Astrocyte (in vitro differentiated cells and primary cell): ENCODE measurements around the gene NISCH. TPM values are rescaled to one million over a fixed set of nuclear protein-coding genes. Genes with fewer than 3 reads are reported as not detected.
A peak's percentile ranks its signal among the peaks of the same experiment; 100 is the strongest.

Experiments used
- DNase-seq: peaks from one replicate; pipeline ENCODE4 v3.0.0-alpha.2; 2010; ENCODE audit warnings: low read depth
- FAIRE-seq: peaks from 2 replicates; lab custom pipeline; 2011; peaks lifted over from hg19 to GRCh38; lab: Jason Lieb, UNC
- H2AFZ ChIP-seq: 2 replicates; pipeline ENCODE4 v1.6.0; 2012; ENCODE audit warnings: low read depth, low read length, inconsistent platforms
- H3K27ac ChIP-seq: 2 replicates; pipeline ENCODE4 v1.5.1; 2011; ENCODE audit warnings: low read depth, low read length, inconsistent platforms
- H3K27me3 ChIP-seq: 2 replicates; pipeline ENCODE4 v1.6.0; 2011; ENCODE audit warnings: low read length, inconsistent platforms; ENCODE audit not compliant: insufficient read depth
- H3K36me3 ChIP-seq: 2 replicates; pipeline ENCODE4 v1.5.1; 2011; ENCODE audit warnings: low read length, inconsistent platforms; ENCODE audit not compliant: insufficient read depth
- H3K4me1 ChIP-seq: 2 replicates; pipeline ENCODE4 v1.5.1; 2011; ENCODE audit warnings: low read length, inconsistent platforms; ENCODE audit not compliant: insufficient read depth
- H3K4me2 ChIP-seq: 2 replicates; pipeline ENCODE4 v1.6.0; 2012; ENCODE audit warnings: low read length, inconsistent platforms
- H3K4me3 ChIP-seq: 2 replicates; pipeline ENCODE4 v1.5.1; 2011; ENCODE audit warnings: low read depth, mild to moderate bottlenecking, low read length, inconsistent platforms; ENCODE audit not compliant: insufficient read depth
- H3K79me2 ChIP-seq: 2 replicates; pipeline ENCODE4 v1.6.0; 2012; ENCODE audit warnings: mild to moderate bottlenecking, low read length, inconsistent platforms; ENCODE audit not compliant: insufficient read depth
- H3K9ac ChIP-seq: 2 replicates; pipeline ENCODE4 v1.6.0; 2012; ENCODE audit warnings: mild to moderate bottlenecking, low read length, inconsistent platforms
- H3K9me3 ChIP-seq: 2 replicates; pipeline ENCODE4 v1.5.1; 2012; ENCODE audit warnings: low read depth, mild to moderate bottlenecking, low read length, inconsistent platforms; ENCODE audit not compliant: insufficient read depth
- H4K20me1 ChIP-seq: 2 replicates; pipeline ENCODE4 v1.6.0; 2012; ENCODE audit warnings: low read length, inconsistent platforms; ENCODE audit not compliant: insufficient read depth
- H3K27ac Mint-ChIP-seq: one replicate; pipeline ENCODE4 v1.8.0; 2021; ENCODE audit warnings: mild to moderate bottlenecking, mixed read lengths; ENCODE audit not compliant: unreplicated experiment
- H3K27me3 Mint-ChIP-seq: one replicate; pipeline ENCODE4 v1.8.0; 2021; ENCODE audit warnings: low read depth, mixed read lengths; ENCODE audit not compliant: unreplicated experiment
- H3K36me3 Mint-ChIP-seq: one replicate; pipeline ENCODE4 v1.8.0; 2021; ENCODE audit warnings: low read depth, mixed read lengths; ENCODE audit not compliant: unreplicated experiment
- H3K4me1 Mint-ChIP-seq: one replicate; pipeline ENCODE4 v1.8.0; 2021; ENCODE audit warnings: low read depth, mixed read lengths; ENCODE audit not compliant: unreplicated experiment
- H3K4me3 Mint-ChIP-seq: one replicate; pipeline ENCODE4 v1.8.0; 2021; ENCODE audit warnings: mild to moderate bottlenecking, moderate library complexity, mixed read lengths; ENCODE audit not compliant: unreplicated experiment
- H3K9me3 Mint-ChIP-seq: one replicate; pipeline ENCODE4 v1.8.0; 2021; ENCODE audit warnings: mild to moderate bottlenecking, mixed read lengths; ENCODE audit not compliant: unreplicated experiment
- EZH2 ChIP-seq: IDR thresholded peaks from 2 replicates; pipeline ENCODE4 v1.6.1; 2012; ENCODE audit warnings: mild to moderate bottlenecking, low read length, inconsistent platforms; ENCODE audit not compliant: insufficient read depth
- total RNA-seq: library from RNA; stranded (reverse); gene quantifications from 2 replicates; pipeline ENCODE4 v1.2.1, GENCODE V29; 2021
- TF ChIP-seq, protein P1 (sequence below): IDR thresholded peaks from 2 replicates; pipeline ENCODE4 v1.5.1; 2011; ENCODE audit warnings: low read depth, mild to moderate bottlenecking, inconsistent platforms, low read length, moderate library complexity; ENCODE audit not compliant: insufficient read depth

The NISCH gene
- total RNA-seq, 1 donor from 2014 or later = 118 TPM

DNA sequence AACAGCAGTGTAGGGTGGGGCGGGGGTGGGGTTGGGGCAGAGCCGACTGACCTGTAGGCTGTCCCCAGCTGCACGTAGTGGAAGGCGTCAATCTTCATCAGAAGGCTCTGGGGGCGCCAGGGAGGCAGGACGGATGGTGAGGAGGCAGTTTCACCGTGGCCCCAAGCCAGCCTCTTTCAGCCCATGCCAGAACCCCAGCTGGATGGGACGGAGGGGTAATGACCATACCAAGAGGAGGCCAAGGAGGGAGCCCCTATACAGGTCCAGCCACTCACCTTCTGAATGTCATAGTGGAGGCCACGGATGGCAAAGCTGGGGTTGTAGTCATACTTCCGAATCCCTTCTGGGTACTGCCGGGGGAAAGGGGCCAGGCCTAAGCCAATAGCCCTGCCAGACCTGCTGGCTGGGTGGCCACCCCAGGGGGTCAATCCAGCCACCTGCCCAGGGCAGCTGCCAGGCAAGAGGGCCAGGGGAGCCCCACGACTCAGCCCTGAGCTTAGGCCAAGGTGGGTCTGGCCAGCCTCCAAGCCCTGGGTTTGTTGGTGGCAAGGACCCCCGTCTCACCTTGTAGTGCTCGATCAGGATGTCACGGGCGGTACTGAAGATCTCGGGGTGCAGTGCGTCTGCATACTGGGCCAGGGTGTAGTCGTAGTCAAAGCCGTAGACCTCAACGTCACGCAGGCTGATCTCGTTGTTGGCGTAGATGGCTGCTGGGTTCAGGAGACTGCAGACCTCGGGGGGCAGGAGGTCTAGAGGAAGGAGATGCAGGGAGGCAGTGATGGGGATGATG, 73.4 kb downstream of the NISCH start:
- no peaks in the 10 kb centered on the region for H3K9me3 Mint-ChIP-seq
- no peak for TF ChIP-seq EZH2
- TF ChIP-seq, protein P1, sequence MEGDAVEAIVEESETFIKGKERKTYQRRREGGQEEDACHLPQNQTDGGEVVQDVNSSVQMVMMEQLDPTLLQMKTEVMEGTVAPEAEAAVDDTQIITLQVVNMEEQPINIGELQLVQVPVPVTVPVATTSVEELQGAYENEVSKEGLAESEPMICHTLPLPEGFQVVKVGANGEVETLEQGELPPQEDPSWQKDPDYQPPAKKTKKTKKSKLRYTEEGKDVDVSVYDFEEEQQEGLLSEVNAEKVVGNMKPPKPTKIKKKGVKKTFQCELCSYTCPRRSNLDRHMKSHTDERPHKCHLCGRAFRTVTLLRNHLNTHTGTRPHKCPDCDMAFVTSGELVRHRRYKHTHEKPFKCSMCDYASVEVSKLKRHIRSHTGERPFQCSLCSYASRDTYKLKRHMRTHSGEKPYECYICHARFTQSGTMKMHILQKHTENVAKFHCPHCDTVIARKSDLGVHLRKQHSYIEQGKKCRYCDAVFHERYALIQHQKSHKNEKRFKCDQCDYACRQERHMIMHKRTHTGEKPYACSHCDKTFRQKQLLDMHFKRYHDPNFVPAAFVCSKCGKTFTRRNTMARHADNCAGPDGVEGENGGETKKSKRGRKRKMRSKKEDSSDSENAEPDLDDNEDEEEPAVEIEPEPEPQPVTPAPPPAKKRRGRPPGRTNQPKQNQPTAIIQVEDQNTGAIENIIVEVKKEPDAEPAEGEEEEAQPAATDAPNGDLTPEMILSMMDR = no peak
- no peak for DNase-seq
- Histone ChIP-seq H3K4me2 (no peak overlapping the region), H3K4me1 (peaks cover 29% of the 10 kb centered on the region), H3K27me3 (no peaks in the 10 kb centered on the region), H3K4me3 (no peak overlapping the region), H3K36me3 (peaks cover 29% of the 10 kb centered on the region), H3K9ac (no peak overlapping the region), H2AFZ (no peak overlapping the region), H4K20me1 (peaks cover 77% of the 10 kb centered on the region), H3K79me2 (peaks cover 55% of the 10 kb centered on the region), H3K27ac (no peak overlapping the region), H3K9me3 (no peaks in the 10 kb centered on the region)
- peaks cover 10% of the 10 kb centered on the region for H3K4me1 Mint-ChIP-seq
- H3K4me3 Mint-ChIP-seq = no peak overlapping the region
- no peak for FAIRE-seq
- H3K36me3 Mint-ChIP-seq = peaks cover 22% of the 10 kb centered on the region
- H3K27ac Mint-ChIP-seq = peak overlapping the region; percentile 41
- no peaks in the 10 kb centered on the region for H3K27me3 Mint-ChIP-seq

DNA sequence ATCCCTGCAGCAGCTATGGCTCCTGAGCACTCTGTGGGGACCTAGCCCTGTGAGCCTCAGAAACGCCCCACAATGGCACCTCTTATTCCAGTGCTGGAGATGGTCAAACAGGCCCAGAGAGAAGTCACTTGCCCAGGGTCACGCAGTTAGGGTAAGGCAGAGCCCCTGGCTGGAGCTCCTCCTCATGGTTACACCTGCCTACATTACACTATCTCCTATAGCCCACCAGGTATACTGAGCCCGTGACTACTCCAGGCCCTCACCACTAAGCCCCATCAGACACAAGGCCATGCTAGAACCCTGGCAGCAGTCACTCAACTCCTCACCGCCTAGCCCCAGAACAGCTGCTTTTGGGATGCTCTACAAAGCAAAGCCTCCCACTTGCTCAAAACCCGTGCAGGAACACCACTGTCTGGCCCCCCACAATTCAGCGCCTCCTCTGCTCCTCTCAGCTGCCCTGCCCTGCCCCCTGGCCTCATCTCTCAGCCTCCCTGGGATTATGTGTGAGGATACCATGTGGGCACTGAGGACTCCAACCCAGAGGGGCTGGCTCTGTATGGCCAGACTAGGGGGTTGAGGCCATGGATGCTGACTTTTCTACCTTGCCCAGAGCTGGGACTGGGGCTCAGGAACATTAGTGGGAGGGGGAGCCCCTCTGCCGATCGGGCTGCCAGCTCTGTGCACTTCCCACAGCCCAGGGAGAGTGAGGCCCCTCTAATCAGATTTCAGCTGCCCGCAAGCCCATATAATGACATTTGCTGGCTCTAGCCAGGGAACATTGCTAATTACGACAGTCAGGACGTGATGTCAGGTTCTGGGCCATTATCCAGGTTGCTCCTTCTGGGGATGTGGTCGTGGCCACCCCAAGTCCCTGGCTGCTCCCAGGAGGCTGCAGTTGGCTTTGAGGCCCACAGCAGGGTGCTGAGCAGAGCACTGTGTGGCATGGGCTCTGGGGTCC, 74.3 kb downstream of the NISCH start:
- Histone ChIP-seq H3K4me1 (peaks cover 34% of the 10 kb centered on the region), H3K27me3 (no peaks in the 10 kb centered on the region), H3K79me2 (peaks cover 62% of the 10 kb centered on the region), H3K4me3 (no peak overlapping the region), H4K20me1 (peaks cover 69% of the 10 kb centered on the region), H3K9me3 (no peaks in the 10 kb centered on the region), H3K27ac (peak overlapping the region; percentile 32), H3K9ac (peak overlapping the region; percentile 20), H2AFZ (no peak overlapping the region), H3K36me3 (peaks cover 22% of the 10 kb centered on the region), H3K4me2 (peak overlapping the region; percentile 41)
- no peaks in the 10 kb centered on the region for H3K9me3 Mint-ChIP-seq
- H3K4me1 Mint-ChIP-seq = peaks cover 10% of the 10 kb centered on the region
- DNase-seq (peak; percentile 43), FAIRE-seq (no peak)
- no peak for TF ChIP-seq EZH2
- TF ChIP-seq, protein P1 = no peak
- peak overlapping the region; percentile 41 for H3K27ac Mint-ChIP-seq
- H3K36me3 Mint-ChIP-seq = peaks cover 15% of the 10 kb centered on the region
- no peaks in the 10 kb centered on the region for H3K27me3 Mint-ChIP-seq
- H3K4me3 Mint-ChIP-seq = no peak overlapping the region
